NCI-H146 (cell line): ENCODE results near the gene TRAK1.

Source experiments
- DNase-seq: peaks from one replicate; lab custom pipeline; 2025; lab: John Stamatoyannopoulos, UW

Gene TRAK1

GRCh38 chr3:42210726-42211125, 119.6 kb downstream of the TRAK1 start:
- no peak for DNase-seq

GRCh38 chr3:42213417-42213816, 122.3 kb downstream of the TRAK1 start:
- DNase-seq, result no peak

GRCh38 chr3:42214064-42214463, 122.9 kb downstream of the TRAK1 start:
- DNase-seq, result no peak

GRCh38 chr3:42214565-42215283, 123.6 kb downstream of the TRAK1 start:
- no peak for DNase-seq

- no peak for DNase-seq
These were observed 125.1 kb downstream of the TRAK1 start for GRCh38 chr3:42216302-42216701.

- DNase-seq, result no peak
These were observed 125.8 kb downstream of the TRAK1 start for GRCh38 chr3:42216931-42217333.

GRCh38 chr3:42220436-42221121, 129.4 kb downstream of the TRAK1 start:
- no peak for DNase-seq

GRCh38 chr3:42222942-42223693, 132.0 kb downstream of the TRAK1 start:
- no peak for DNase-seq

- DNase-seq, result no peak
These were observed 133.0 kb downstream of the TRAK1 start for GRCh38 chr3:42224178-42224577.

- DNase-seq, result no peak
These were observed 133.7 kb downstream of the TRAK1 start for GRCh38 chr3:42224658-42225421.

GRCh38 chr3:42225486-42226363, 134.6 kb downstream of the TRAK1 start:
- DNase-seq, result no peak

- DNase-seq, result no peak
These were observed 135.6 kb downstream of the TRAK1 start for GRCh38 chr3:42226470-42227425.

- DNase-seq, result no peak
These were observed 137.6 kb downstream of the TRAK1 start for GRCh38 chr3:42228796-42229195.

GRCh38 chr3:42229266-42229941, 138.2 kb downstream of the TRAK1 start:
- DNase-seq, result no peak

- DNase-seq, result peak; percentile 19
These were observed 139.0 kb downstream of the TRAK1 start for GRCh38 chr3:42229942-42230688.

- no peak for DNase-seq
These were observed 139.7 kb downstream of the TRAK1 start for GRCh38 chr3:42230860-42231259.

GRCh38 chr3:42235532-42235931, 144.4 kb downstream of the TRAK1 start:
- DNase-seq, result no peak

GRCh38 chr3:42236611-42237010, 145.5 kb downstream of the TRAK1 start:
- no peak for DNase-seq

- DNase-seq, result no peak
These were observed 154.9 kb downstream of the TRAK1 start for GRCh38 chr3:42246091-42246490.
